BJ (cell line): Measurements from ENCODE around the gene UTP14C. TPM values are rescaled to one million over a fixed set of nuclear protein-coding genes. Genes with fewer than 3 reads are reported as not detected.

Source experiments
- CTCF ChIA-PET: fragments of 350-600 bp; formaldehyde crosslinking; extraction: SDS; loops from one replicate; lab custom pipeline; 2021; ENCODE audit warnings: antibody characterized with exemption, inconsistent platforms; lab: Yijun Ruan, JAX
- POLR2A ChIA-PET: fragments of 300-600 bp; sonication (Branson Sonifier 250); formaldehyde crosslinking; extraction: SDS; loops from one replicate; lab custom pipeline; 2021; ENCODE audit warnings: antibody characterized with exemption; lab: Charles Lee
- DNase-seq: peaks from one replicate; pipeline ENCODE4 v3.0.0-alpha.2; 2011; ENCODE audit warnings: low read depth
- H3K27me3 ChIP-seq: 2 replicates; pipeline ENCODE4 v1.6.0; 2011; ENCODE audit warnings: low read length; ENCODE audit not compliant: control insufficient read depth, insufficient read depth
- H3K36me3 ChIP-seq: 2 replicates; pipeline ENCODE4 v1.5.1; 2011; ENCODE audit warnings: low read length; ENCODE audit not compliant: control insufficient read depth, insufficient read depth
- H3K4me3 ChIP-seq: 2 replicates; pipeline ENCODE4 v1.5.1; 2011; ENCODE audit warnings: low read depth, mild to moderate bottlenecking, control low read depth, low read length
- CTCF ChIP-seq: IDR thresholded peaks from 2 replicates; pipeline ENCODE4 v1.5.1; 2011; ENCODE audit warnings: low read depth, mild to moderate bottlenecking, control low read depth, inconsistent platforms, low read length, moderate library complexity; ENCODE audit not compliant: insufficient read depth
- polyA minus RNA-seq: library from RNA; depleted of rRNA, polyadenylated mRNA; stranded (reverse); fragments of >200 nt; gene quantifications from 2 replicates; pipeline ENCODE4 v1.2.3, GENCODE V29; 2011; rRNA and poly(A)+ RNA removed
- polyA plus RNA-seq: library from polyadenylated mRNA; depleted of rRNA; stranded (reverse); fragments of >200 nt; gene quantifications from 2 replicates; pipeline ENCODE4 v1.2.3, GENCODE V29; 2011; rRNA removed

UTP14C gene
- polyA plus RNA-seq, result 8.9 and 15.9 TPM in 2 replicates
- polyA minus RNA-seq, result 6.1 and 6.3 TPM in 2 replicates

DNA sequence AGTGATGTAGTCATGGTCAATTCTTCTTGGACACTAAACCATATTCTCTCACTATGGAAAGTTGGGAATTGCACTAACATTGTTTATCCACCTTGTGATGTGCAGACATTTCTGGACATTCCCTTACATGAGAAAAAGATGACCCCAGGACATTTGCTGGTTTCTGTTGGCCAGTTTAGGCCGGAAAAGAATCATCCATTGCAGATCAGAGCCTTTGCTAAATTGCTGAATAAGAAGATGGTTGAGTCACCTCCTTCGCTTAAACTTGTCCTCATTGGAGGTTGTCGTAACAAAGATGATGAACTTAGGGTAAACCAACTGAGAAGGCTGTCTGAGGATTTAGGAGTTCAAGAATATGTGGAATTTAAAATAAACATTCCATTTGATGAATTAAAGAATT lies at the start of gene UTP14C:
Gene UTP14C, plus strand, starts transcription at position 211 of the 400 bp plus-strand sequence. CDS start 4,114 bp downstream, outside the sequence.
- Histone ChIP-seq H3K4me3 (no peak within 1 kb of the TSS), H3K36me3 (peaks cover 4% of the 10 kb centered on the region; the same call in 1 of the 2 replicates), H3K27me3 (no peaks in the 10 kb centered on the region)
- POLR2A ChIA-PET, result no interaction called here
- CTCF ChIA-PET, result no interaction called here
- TF ChIP-seq CTCF, result no peak
- DNase-seq, result no peak

DNA sequence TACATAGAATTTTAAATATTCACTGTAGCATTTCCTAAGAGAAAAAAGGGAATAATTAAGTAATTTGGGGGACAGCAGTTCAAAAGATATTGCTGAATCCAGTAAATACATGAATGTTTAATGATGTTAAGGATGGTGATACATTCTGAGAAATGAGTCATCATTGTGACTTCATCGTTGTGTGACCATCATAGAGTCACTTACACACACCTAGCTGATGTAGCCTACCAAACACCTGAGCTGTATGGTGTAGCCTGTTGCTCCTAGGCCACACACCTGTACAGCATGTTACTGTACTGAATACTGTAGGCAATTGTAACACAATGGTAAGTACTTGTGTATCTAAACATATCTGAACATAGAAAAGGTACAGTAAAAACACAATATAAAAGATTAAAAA lies 48.1 kb upstream of the UTP14C start:
- no peaks in the 10 kb centered on the region for H3K36me3 ChIP-seq
- ChIA-PET CTCF (no interaction called here), POLR2A (no interaction called here)
- no peak for TF ChIP-seq CTCF
- H3K4me3 ChIP-seq, result no peak overlapping the region
- H3K27me3 ChIP-seq, result no peaks in the 10 kb centered on the region
- DNase-seq, result no peak

GRCh38 chr13:51976890-51977289 lies 47.6 kb upstream of the UTP14C start:
- Histone ChIP-seq H3K27me3 (no peaks in the 10 kb centered on the region), H3K4me3 (no peak overlapping the region), H3K36me3 (no peaks in the 10 kb centered on the region)
- no peak for DNase-seq
- ChIA-PET CTCF (interaction anchor here (1.7 kb wide), 1 partner anchor 25 kb away, joined by 7 read pairs; no protein-coding TSS in a partner anchor), POLR2A (no interaction called here)
- no peak for TF ChIP-seq CTCF

DNA sequence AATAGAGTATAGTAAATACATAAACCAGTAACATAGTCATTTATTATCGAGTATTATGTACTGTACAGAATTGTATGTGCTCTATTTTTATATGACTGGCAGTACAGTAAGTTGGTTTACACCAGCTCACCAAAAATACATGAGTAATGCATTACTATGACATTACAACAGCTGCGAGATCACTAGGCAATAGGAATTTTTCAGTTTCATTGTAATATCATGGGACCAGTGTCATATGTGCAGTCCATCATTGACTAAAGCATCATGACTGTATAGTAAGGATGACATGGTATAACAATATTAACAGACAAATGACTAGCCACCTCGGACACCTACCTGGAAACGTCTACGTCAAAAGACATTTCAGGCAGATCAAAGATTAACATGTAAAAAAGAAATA lies 46.9 kb upstream of the UTP14C start:
- ChIA-PET POLR2A (no interaction called here), CTCF (interaction anchor here (1.7 kb wide), 1 partner anchor 24 kb away, joined by 7 read pairs; no protein-coding TSS in a partner anchor)
- TF ChIP-seq CTCF, result no peak
- no peak for DNase-seq
- H3K36me3 ChIP-seq, result no peaks in the 10 kb centered on the region
- H3K27me3 ChIP-seq, result no peaks in the 10 kb centered on the region
- H3K4me3 ChIP-seq, result no peak overlapping the region

GRCh38 chr13:51978796-51979556 lies 45.5 kb upstream of the UTP14C start:
- CTCF ChIA-PET, result no interaction called here
- no peak for DNase-seq

More at GRCh38 chr13:51978796-51979556, 45.5 kb upstream of the UTP14C start:
- no peaks in the 10 kb centered on the region for H3K36me3 ChIP-seq
- POLR2A ChIA-PET, result no interaction called here
- no peak overlapping the region for H3K4me3 ChIP-seq
- H3K27me3 ChIP-seq, result no peaks in the 10 kb centered on the region
- no peak for TF ChIP-seq CTCF
